IMR-90 (cell line): Measurements from ENCODE around the gene ITPKC. TPM values are rescaled to one million over a fixed set of nuclear protein-coding genes. Genes with fewer than 3 reads are reported as not detected.

Experiments used
- ATAC-seq: fragments of 200-7000 bp; cut with Tn5 transposase; 2 replicates; pipeline ENCODE4 v1.9.1; 2020; ENCODE audit warnings: low read depth, mild to moderate bottlenecking, moderate library complexity
- BruUV-seq: library from RNA; stranded (reverse); fragments of 400-500 nt; replicated peaks from 2 replicates; lab custom pipeline; 2021; lab: Mats Ljungman, UMichigan
- CTCF ChIA-PET: fragments of 300-600 bp; formaldehyde crosslinking; extraction: SDS; loops from one replicate; lab custom pipeline; 2021; ENCODE audit warnings: antibody characterized with exemption; lab: Yijun Ruan, JAX
- POLR2A ChIA-PET: fragments of 300-600 bp; sonication (Branson Sonifier 250); formaldehyde crosslinking; loops from one replicate; lab custom pipeline; 2022; ENCODE audit warnings: antibody characterized with exemption; ENCODE audit not compliant: unreplicated experiment; lab: Charles Lee
- DNase-seq: peaks from one replicate; pipeline ENCODE4 v3.0.0; 2013
- H2AFZ ChIP-seq: replicated peaks from 2 replicates; pipeline ENCODE3; 2013; ENCODE audit warnings: low read length, mild to moderate bottlenecking; ENCODE audit not compliant: poor library complexity
- H2AK5ac ChIP-seq: 2 replicates; pipeline ENCODE4 v1.6.1; 2013; ENCODE audit warnings: low read depth, low read length, inconsistent platforms
- H2AK9ac ChIP-seq: replicated peaks from 2 replicates; pipeline ENCODE3; 2013; ENCODE audit warnings: mild to moderate bottlenecking, low read depth, low read length, moderate library complexity; ENCODE audit not compliant: poor library complexity
- H2BK120ac ChIP-seq: 2 replicates; pipeline ENCODE4 v1.6.1; 2013; ENCODE audit warnings: low read depth, low read length, inconsistent platforms
- H2BK15ac ChIP-seq: 3 replicates; pipeline ENCODE4 v1.6.1; 2013; ENCODE audit warnings: low read depth, low read length, inconsistent platforms
- H2BK20ac ChIP-seq: 2 replicates; pipeline ENCODE4 v1.6.1; 2013; ENCODE audit warnings: low read depth, mild to moderate bottlenecking, inconsistent platforms, low read length, moderate library complexity
- H2BK5ac ChIP-seq: 2 replicates; pipeline ENCODE4 v1.6.1; 2013; ENCODE audit warnings: mild to moderate bottlenecking, low read depth, low read length, inconsistent platforms; ENCODE audit not compliant: poor library complexity, severe bottlenecking
- H3K14ac ChIP-seq: replicated peaks from 2 replicates; pipeline ENCODE4 v1.6.1; 2013; ENCODE audit warnings: low read depth, low read length, inconsistent platforms
- H3K18ac ChIP-seq: 2 replicates; pipeline ENCODE4 v1.6.1; 2013; ENCODE audit warnings: low read depth, low read length, control low read depth
- H3K23ac ChIP-seq: 2 replicates; pipeline ENCODE4 v1.6.1; 2013; ENCODE audit warnings: low read depth, low read length, inconsistent platforms
- H3K27ac ChIP-seq: 2 replicates; pipeline ENCODE4 v1.5.1; 2013; ENCODE audit warnings: mild to moderate bottlenecking, control low read depth, low read length; ENCODE audit not compliant: insufficient read depth
- H3K27me3 ChIP-seq: 2 replicates; pipeline ENCODE4 v1.6.1; 2013; ENCODE audit warnings: low read length; ENCODE audit not compliant: control insufficient read depth, insufficient read depth
- H3K36me3 ChIP-seq: 2 replicates; pipeline ENCODE4 v1.6.1; 2013; ENCODE audit warnings: low read length, mixed read lengths; ENCODE audit not compliant: control insufficient read depth, insufficient read depth
- H3K4ac ChIP-seq: 2 replicates; pipeline ENCODE4 v1.6.1; 2013; ENCODE audit warnings: low read depth, low read length, inconsistent platforms
- H3K4me1 ChIP-seq: 2 replicates; pipeline ENCODE4 v1.6.1; 2013; ENCODE audit warnings: low read length, mixed read lengths; ENCODE audit not compliant: control insufficient read depth, insufficient read depth
- H3K4me2 ChIP-seq: 2 replicates; pipeline ENCODE4 v1.6.1; 2013; ENCODE audit warnings: low read depth, mild to moderate bottlenecking, control low read depth, low read length, moderate library complexity
- H3K4me3 ChIP-seq: 2 replicates; pipeline ENCODE4 v1.5.1; 2013; ENCODE audit warnings: low read depth, mild to moderate bottlenecking, control low read depth, low read length, moderate library complexity; ENCODE audit not compliant: insufficient read depth
- H3K56ac ChIP-seq: 2 replicates; pipeline ENCODE4 v1.6.1; 2013; ENCODE audit warnings: low read length, inconsistent platforms; ENCODE audit not compliant: insufficient read depth; ENCODE audit errors: extremely low read depth
- H3K79me1 ChIP-seq, 2 experiments: 2 replicates each; pipeline ENCODE4 v1.6.1; 2013; ENCODE audit warnings: low read length in 2 of 2, inconsistent platforms in 1 of 2, low read depth in 1 of 2
- H3K9ac ChIP-seq: 2 replicates; pipeline ENCODE4 v1.6.1; 2013; ENCODE audit warnings: low read depth, low read length, control low read depth
- H3K9me1 ChIP-seq: 2 replicates; pipeline ENCODE4 v1.6.1; 2013; ENCODE audit warnings: low read length, inconsistent platforms; ENCODE audit not compliant: insufficient read depth
- H3K9me3 ChIP-seq: 2 replicates; pipeline ENCODE4 v1.6.1; 2013; ENCODE audit warnings: low read length; ENCODE audit not compliant: control insufficient read depth, insufficient read depth
- H4K20me1 ChIP-seq: 2 replicates; pipeline ENCODE4 v1.6.1; 2013; ENCODE audit warnings: low read length, inconsistent platforms; ENCODE audit not compliant: insufficient read depth
- H4K5ac ChIP-seq: 2 replicates; pipeline ENCODE4 v1.6.1; 2013; ENCODE audit warnings: mild to moderate bottlenecking, low read depth, low read length, control low read depth
- H4K8ac ChIP-seq, 2 experiments: 2 replicates each; pipeline ENCODE4 v1.6.1; 2013; ENCODE audit warnings: low read depth in 2 of 2, low read length in 2 of 2, control low read depth in 1 of 2, inconsistent platforms in 1 of 2
- H4K91ac ChIP-seq: 2 replicates; pipeline ENCODE4 v1.6.1; 2013; ENCODE audit warnings: low read depth, low read length, inconsistent platforms; ENCODE audit not compliant: insufficient read depth
- BHLHE40 ChIP-seq: fragments of 150-350 bp; IDR thresholded peaks from 2 replicates; pipeline ENCODE4 v1.6.1; 2016; ENCODE audit warnings: mild to moderate bottlenecking, low read depth, low read length
- CHD1 ChIP-seq: IDR thresholded peaks from 2 replicates; pipeline ENCODE4 v1.6.1; 2012; ENCODE audit warnings: low read depth, low read length, improper control_type of control experiment
- CTCF ChIP-seq: conservative IDR thresholded peaks from 2 replicates; pipeline ENCODE4 v1.5.1; 2012; ENCODE audit warnings: mild to moderate bottlenecking, low read depth, low read length, improper control_type of control experiment
- ELK1 ChIP-seq: fragments of 150-350 bp; IDR thresholded peaks from 2 replicates; pipeline ENCODE4 v1.6.1; 2016; ENCODE audit warnings: low read depth, mild to moderate bottlenecking, low read length, moderate library complexity, borderline replicate concordance
- FOS ChIP-seq: fragments of 150-350 bp; IDR thresholded peaks from 2 replicates; pipeline ENCODE4 v1.6.1; 2016; ENCODE audit warnings: low read depth, low read length
- MAFK ChIP-seq: IDR thresholded peaks from 2 replicates; pipeline ENCODE4 v1.6.1; 2012; ENCODE audit warnings: low read depth, low read length, improper control_type of control experiment
- MAZ ChIP-seq: IDR thresholded peaks from 2 replicates; pipeline ENCODE4 v1.6.1; 2012; ENCODE audit warnings: low read depth, mild to moderate bottlenecking, low read length, improper control_type of control experiment, moderate library complexity, borderline replicate concordance
- MXI1 ChIP-seq: IDR thresholded peaks from 2 replicates; pipeline ENCODE4 v1.6.1; 2012; ENCODE audit warnings: low read depth, mild to moderate bottlenecking, low read length, moderate library complexity, borderline replicate concordance
- NFE2L2 ChIP-seq: fragments of 150-350 bp; IDR thresholded peaks from 2 replicates; pipeline ENCODE4 v1.6.1; 2016; ENCODE audit warnings: low read depth, mild to moderate bottlenecking, low read length
- POLR2A ChIP-seq: IDR thresholded peaks from 2 replicates; pipeline ENCODE4 v1.6.1; 2012; ENCODE audit warnings: mild to moderate bottlenecking, low read depth, low read length
- RCOR1 ChIP-seq: IDR thresholded peaks from 2 replicates; pipeline ENCODE4 v1.6.1; 2012; ENCODE audit warnings: mild to moderate bottlenecking, low read length, improper control_type of control experiment; ENCODE audit not compliant: insufficient replicate concordance
- SMC3 ChIP-seq: fragments of 150-350 bp; IDR thresholded peaks from 2 replicates; pipeline ENCODE4 v1.6.1; 2016; ENCODE audit warnings: low read depth, mild to moderate bottlenecking, antibody characterized with exemption, low read length, moderate library complexity
- USF2 ChIP-seq: fragments of 150-350 bp; IDR thresholded peaks from 2 replicates; pipeline ENCODE4 v1.6.1; 2017; ENCODE audit warnings: mild to moderate bottlenecking, antibody characterized with exemption, low read length, low read depth
- WGBS, 2 experiments: methylation state at CpG; one replicate each; pipeline versions ENCODE4 v1.1.5 to v1.1.7; 2013; ENCODE audit warnings: missing lambda C conversion rate in 2 of 2; ENCODE audit not compliant: insufficient read length in 1 of 2; ENCODE audit errors: extremely low coverage in 2 of 2; 5-methylcytosine and 5-hydroxymethylcytosine counted together
- dilution Hi-C: fragments of 300-500 bp; cut with HindIII; formaldehyde crosslinking; loops from one replicate; pipeline ENCODE4 v1.14.3; 2018; ENCODE audit warnings: low sequenced_read_pairs; ENCODE audit not compliant: unreplicated experiment
- in situ Hi-C: fragments of 300-500 bp; cut with MboI; formaldehyde crosslinking; loops from 3 replicates; pipeline ENCODE4 v1.14.3; 2019; ENCODE audit warnings: low sequenced_read_pairs, inconsistent platforms, mixed read lengths
- intact Hi-C: fragments of 100-400 bp; cut with micrococcal nuclease; formaldehyde crosslinking; loops from 2 replicates; pipeline ENCODE4 v1.10.0; 2022
- polyA plus RNA-seq, 3 experiments: library from polyadenylated mRNA; depleted of rRNA; stranded (reverse); fragments of >200 nt; gene quantifications; 2 replicates each; pipeline ENCODE4 v1.2.3, GENCODE V29; 2012; ENCODE audit warnings: low replicate concordance in 1 of 3
- total RNA-seq: library from RNA; depleted of rRNA; stranded (reverse); fragments of >200 nt; gene quantifications from 2 replicates; pipeline ENCODE4 v1.2.3, GENCODE V29; 2012

ITPKC gene
- total and polyA plus RNA-seq, 2 of the 4 experiments (the other 2 are of a cell fraction), result 7.7 to 9.4 TPM

GRCh38 chr19:40736661-40737060 lies 19.7 kb downstream of the ITPKC start:
- dilution Hi-C loops, result no loop called here
- H3K27me3 ChIP-seq, result no peaks in the 10 kb centered on the region
- TF ChIP-seq CTCF (no peak), NFE2L2 (no peak), USF2 (no peak), POLR2A (no peak), CHD1 (no peak), MAZ (no peak), SMC3 (no peak), ELK1 (no peak), FOS (no peak), MXI1 (no peak), RCOR1 (no peak), MAFK (no peak), BHLHE40 (no peak)

More at GRCh38 chr19:40736661-40737060, 19.7 kb downstream of the ITPKC start:
- H4K20me1 ChIP-seq, result no peaks in the 10 kb centered on the region
- in situ Hi-C loops (no loop called here), intact Hi-C loops (no loop called here)
- H4K5ac ChIP-seq, result no peak overlapping the region
- H2AFZ ChIP-seq, result no peak overlapping the region
- no peak overlapping the region for H3K23ac ChIP-seq
- no peak overlapping the region for H3K27ac ChIP-seq
- H2AK5ac ChIP-seq, result no peak overlapping the region
- no peak for ATAC-seq
- no TSS peak for BruUV-seq
- WGBS, 2 experiments, result no CpG with 5 or more reads among the region's 9 CpGs
- DNase-seq, result no peak
- no peak overlapping the region for H2BK120ac ChIP-seq
- no peak overlapping the region for H4K8ac ChIP-seq
- no peaks in the 10 kb centered on the region for H3K9me3 ChIP-seq
- H3K4me1 ChIP-seq, result no peaks in the 10 kb centered on the region
- H3K9me1 ChIP-seq, result no peaks in the 10 kb centered on the region
- H3K79me1 ChIP-seq, result no peaks in the 10 kb centered on the region; a peak in 1 of 4 replicates
- H4K91ac ChIP-seq, result no peak overlapping the region
- H3K56ac ChIP-seq, result no peak overlapping the region
- no peak overlapping the region for H2BK15ac ChIP-seq
- H2BK5ac ChIP-seq, result no peak overlapping the region
- H3K18ac ChIP-seq, result no peak overlapping the region
- no peak overlapping the region for H3K4me3 ChIP-seq
- no peak overlapping the region for H2BK20ac ChIP-seq
- H3K9ac ChIP-seq, result no peak overlapping the region
- H2AK9ac ChIP-seq, result no peak overlapping the region
- POLR2A ChIA-PET, result no interaction called here
- H3K4ac ChIP-seq, result no peak overlapping the region
- H3K36me3 ChIP-seq, result peaks cover 53% of the 10 kb centered on the region
- no peak overlapping the region for H3K4me2 ChIP-seq
- no peak overlapping the region for H3K14ac ChIP-seq
- CTCF ChIA-PET, result no interaction called here
